Tibial nerve (tissue), 3 donors: Measurements from ENCODE around the gene EXOSC1.

Experiments
- POLR2A ChIP-seq, 2 donors: fragments of 450-650 bp; IDR thresholded peaks; one replicate each; pipeline ENCODE4 v1.6.1; 2017; ENCODE audit warnings: antibody characterized with exemption in 2 of 2, mild to moderate bottlenecking in 2 of 2, moderate library complexity in 2 of 2
- TF ChIP-seq, protein P1 (sequence below), 5 experiments: fragments of 200-600 bp in 3 of 5; fragments of 450-650 bp in 2 of 5; sonication (generic) in 3 of 5; IDR thresholded peaks; one replicate each; pipeline ENCODE4 v1.5.1; 2016 to 2019; ENCODE audit warnings: antibody characterized with exemption in 5 of 5, mild to moderate bottlenecking in 3 of 5, moderate library complexity in 2 of 5

DNA sequence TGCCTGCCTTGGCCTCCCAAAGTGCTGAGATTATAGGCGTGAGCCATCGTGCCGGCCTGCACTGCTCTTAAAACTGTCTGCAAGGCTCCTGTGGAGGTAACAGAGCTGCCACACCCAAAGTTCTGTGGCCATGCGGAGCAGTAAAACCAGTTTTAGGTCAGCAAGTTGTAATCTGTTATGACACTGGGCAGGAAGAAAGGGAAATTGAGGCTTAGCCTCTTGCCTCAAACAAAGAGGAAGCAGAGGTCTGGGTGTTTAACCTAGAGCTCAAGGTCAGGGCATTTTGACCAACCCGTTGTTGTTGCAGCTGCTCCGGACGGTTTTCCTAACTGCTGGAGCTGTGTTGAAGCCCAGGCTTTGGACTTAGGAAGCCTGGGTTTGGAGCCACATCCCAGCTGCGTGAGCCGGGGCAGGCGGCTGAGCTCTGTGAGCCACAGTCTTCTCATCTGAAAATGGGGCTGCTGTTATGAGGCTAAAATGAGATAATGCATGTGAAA, 37.3 kb downstream of the EXOSC1 start:
- TF ChIP-seq, protein P1, sequence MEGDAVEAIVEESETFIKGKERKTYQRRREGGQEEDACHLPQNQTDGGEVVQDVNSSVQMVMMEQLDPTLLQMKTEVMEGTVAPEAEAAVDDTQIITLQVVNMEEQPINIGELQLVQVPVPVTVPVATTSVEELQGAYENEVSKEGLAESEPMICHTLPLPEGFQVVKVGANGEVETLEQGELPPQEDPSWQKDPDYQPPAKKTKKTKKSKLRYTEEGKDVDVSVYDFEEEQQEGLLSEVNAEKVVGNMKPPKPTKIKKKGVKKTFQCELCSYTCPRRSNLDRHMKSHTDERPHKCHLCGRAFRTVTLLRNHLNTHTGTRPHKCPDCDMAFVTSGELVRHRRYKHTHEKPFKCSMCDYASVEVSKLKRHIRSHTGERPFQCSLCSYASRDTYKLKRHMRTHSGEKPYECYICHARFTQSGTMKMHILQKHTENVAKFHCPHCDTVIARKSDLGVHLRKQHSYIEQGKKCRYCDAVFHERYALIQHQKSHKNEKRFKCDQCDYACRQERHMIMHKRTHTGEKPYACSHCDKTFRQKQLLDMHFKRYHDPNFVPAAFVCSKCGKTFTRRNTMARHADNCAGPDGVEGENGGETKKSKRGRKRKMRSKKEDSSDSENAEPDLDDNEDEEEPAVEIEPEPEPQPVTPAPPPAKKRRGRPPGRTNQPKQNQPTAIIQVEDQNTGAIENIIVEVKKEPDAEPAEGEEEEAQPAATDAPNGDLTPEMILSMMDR (IDR thresholded peaks at IDR 0.05), result no peak
- TF ChIP-seq POLR2A (IDR thresholded peaks at IDR 0.05), result no peak
